NCI-H1436 (cell line): Measurements from ENCODE around the gene RIBC2.
"Not testable (repeated sequence)": the region's sequence is repeated elsewhere in the genome, so short reads cannot be mapped to it uniquely, and the experiment has no call there.

Source experiments
- DNase-seq: peaks from one replicate; lab custom pipeline; 2025; lab: John Stamatoyannopoulos, UW

The RIBC2 gene

DNA sequence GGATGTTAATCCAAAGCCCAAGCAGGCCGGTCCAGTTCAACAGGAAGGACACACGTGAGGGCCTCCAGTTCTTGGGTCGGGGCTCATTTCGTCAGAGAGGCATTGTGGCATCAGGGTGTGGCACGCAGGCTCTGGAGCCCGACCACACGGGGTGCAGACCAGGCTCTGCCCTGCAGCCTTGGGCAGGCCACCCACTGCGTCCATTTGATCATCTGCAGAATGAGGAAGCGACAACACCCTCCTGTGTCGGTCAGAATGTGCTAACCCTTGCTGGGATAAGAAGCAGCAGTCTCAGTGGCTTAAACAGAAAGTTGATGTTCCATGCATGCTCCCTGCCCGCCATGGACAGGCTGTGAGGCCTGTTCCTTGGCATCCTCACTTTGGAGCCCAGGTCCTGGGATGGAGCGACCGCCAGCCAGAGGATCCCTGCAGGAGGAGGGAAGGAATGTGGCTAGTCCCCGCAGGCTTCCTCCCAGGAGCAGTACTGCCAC is 10.8 kb downstream of the RIBC2 start:
- no peak for DNase-seq

DNA sequence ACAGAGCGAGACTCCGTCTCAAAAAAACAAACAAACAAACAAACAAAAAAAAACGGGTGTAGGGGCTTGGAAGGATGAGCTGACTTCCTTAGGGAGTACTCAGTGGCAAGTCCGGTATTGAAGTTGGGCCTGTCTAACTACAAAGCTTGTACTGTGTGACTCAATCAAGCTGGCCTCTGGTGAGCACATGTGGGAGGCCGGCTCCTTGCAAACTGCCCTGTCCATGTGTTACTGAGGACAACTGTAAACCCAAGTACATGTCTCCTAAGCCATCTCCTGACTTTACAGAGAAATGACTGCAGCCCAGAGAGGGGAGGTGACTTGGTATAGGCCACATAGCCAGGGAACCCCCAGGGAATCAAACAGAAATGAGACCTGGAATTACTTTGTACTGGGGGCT is 11.6 kb downstream of the RIBC2 start:
- DNase-seq = no peak

DNA sequence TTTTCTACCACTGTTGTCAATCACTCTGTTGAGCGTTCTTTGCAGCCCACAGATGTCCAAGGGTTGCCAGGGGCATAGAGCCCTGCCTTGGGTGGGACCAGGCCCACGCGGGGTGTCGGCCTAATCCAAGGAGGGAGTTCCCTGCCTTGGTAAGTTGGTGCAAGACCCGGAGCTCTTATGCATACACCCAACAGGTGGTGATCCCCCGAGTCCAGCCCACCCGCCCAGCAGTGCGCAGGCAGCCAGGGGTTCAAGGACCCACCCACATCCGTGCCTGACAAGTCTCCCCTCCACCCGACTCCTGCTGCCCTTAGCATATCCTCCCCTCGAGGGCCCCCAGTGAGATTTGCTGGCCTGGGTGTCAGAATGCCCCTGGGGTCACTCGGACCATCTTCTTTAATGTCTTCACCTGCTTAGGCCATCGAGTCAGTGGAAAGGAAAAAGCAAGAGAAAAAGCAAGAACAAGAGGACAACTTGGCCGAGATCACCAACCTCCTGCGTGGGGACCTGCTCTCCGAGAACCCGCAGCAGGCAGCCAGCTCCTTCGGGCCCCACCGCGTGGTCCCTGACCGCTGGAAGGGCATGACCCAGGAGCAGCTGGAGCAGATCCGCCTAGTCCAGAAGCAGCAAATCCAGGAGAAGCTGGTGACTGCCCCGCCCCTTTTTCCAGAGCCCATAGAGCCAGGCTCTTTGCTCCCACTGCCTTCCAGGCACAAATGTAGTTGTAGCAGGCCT is 12.2 kb downstream of the RIBC2 start:
- no peak for DNase-seq

DNA sequence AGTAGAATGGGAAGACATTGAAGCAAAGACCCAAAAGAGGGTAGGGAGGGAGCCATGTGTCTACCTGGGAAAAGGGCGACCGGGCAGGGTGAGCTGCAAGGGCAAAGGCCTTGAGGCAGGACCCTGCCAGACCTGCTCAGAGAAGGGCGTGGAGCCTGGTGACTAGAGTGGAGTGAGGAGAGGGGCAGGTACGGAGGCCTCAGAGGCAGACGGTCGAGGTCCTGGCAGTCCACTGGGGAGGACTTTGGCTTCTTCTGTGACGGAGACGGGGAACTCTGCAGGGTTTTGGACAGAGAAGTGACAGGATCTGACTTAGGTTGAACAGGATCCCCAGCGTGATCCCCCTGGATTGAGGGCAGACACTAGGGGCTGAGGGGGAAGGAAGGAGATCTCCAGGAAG is 12.9 kb downstream of the RIBC2 start:
- DNase-seq = no peak

DNA sequence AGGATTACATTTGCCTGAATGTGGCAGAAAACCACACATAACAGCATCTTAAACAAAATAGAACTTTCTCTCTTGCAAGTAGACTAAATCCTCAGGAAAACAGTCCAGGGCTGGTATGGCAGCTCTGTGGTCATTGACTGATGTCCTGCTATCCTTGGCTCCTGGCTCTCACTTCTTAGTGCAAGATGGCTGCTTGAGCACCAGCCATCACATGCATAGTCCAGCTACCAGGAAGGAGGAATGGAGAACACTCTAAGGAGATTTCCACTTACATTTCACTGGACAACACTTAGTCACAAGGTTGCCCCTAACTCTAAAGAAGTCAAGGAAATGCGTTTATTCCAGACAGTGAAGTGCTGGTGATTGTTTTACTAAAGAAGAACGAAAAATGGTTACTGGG is 13.6 kb downstream of the RIBC2 start:
- no peak for DNase-seq

DNA sequence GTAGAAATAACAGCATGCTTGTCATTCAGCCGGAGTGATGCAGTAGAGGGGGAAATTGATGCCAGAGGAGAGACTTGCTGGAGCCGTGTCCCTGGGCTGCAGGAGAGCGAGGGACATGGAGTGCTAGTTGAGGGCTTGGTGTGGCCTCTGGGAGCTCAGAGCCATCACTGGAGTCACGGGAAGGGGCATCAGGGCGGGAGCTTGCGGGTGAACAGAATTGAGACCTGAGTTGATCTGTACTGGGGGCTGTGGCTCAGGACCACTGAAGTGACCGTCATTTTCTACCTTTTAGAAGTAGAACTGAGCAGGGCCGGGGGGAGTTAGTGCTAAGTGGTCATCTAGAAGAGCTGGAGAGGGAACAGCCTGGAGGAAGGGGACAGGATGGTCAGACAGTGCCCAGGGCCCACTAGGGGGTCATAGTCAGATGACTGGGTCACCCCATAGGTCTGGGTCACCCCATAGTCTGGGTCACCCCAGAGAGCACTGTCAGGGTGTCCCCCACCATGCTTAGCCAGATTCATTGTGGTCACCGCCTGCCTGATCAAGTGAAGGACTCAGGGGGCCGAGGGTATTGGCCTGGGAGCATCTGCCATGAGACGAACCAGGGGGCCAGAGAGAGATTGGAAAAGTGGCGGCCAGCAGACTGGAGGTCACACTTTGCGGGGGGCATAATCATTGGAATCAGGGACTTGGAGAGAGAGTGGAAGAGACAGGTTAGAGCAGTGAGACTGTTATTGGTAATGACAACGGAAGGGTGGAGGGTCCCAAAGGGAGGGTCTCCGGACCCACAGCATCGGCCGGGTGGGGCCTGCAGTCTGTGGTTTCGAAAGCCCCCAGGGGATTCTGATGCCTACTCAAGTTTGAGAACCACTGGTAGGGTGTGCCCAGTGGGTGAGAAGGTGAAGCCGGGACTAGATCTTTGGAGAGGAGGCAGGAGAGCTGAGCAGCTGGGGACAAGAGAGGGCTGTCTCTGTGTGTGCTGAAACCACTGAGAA is 15.2 kb downstream of the RIBC2 start:
- no peak for DNase-seq

DNA sequence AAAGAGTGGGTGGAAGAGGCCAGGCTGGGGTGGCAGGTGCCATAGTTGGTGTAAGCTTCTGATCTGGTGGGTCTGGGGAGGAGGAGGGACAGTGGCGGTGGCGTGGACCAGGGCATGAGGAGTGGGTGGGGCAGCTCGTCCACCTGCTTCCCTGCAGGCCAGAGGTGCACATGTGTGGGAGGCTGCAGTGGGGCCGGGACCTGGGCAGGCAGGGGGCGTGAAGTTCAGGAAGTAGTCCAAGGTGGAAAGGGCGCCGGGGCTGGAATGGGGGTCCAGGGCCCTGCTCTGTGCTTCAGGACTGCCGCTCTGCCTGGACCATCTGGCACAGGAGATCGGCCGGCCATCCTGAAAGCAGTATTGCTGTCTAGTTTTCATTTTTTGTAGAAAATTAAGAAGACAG is 15.9 kb downstream of the RIBC2 start:
- DNase-seq = no peak

DNA sequence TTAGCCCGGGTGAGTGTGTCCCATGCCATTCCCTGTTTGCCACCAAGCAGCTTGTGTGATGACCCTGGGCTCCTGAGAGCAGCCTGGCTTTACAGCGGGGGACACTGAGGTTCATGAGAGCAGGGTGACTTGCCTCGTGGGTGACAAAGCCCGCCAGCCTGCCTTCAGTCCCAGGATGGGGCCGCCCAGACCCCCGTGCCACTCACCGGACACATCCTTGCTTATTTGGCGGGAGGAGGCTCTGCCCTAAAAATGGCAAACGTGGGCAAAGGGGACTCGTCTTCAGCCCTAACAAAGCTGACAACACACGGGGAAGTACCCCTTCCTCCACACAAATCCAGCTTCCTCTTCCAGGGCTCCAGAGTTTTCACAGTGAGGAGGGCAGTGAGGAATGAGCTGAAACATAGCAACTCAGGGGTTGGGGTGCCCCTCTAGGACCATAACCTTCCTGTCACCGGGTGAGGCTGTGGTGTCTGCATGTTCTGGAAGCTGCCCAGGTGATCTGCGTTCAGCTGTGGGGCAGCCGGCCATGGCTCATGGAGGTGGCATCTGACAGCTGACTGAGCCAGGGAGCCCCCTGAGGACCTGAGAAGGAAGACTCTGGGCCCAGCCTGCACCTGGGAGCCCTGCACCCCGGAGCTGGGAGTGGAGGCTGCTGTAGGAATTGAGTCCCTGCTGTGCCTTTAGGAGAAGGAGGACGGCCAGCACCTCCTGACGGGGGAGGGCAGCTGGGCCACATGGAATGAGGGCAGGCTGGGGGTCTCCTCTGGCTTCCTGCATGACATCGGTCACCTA is 16.7 kb downstream of the RIBC2 start:
- no peak for DNase-seq

DNA sequence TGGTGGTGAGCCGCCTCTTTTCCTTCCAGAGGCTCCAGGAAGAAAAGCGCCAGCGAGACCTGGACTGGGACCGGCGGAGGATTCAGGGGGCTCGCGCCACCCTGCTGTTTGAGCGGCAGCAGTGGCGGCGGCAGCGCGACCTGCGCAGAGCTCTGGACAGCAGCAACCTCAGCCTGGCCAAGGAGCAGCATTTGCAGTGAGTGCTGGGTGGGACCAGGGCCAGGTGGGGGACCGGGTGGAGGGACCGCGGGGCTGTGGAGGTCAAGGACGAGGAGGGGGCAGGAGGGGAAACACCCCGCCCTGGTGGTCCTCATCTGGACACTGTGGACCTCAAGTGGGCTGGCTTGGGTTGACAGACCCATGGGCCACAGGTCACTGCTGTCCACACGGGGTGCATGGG is 17.4 kb downstream of the RIBC2 start:
- no peak for DNase-seq

DNA sequence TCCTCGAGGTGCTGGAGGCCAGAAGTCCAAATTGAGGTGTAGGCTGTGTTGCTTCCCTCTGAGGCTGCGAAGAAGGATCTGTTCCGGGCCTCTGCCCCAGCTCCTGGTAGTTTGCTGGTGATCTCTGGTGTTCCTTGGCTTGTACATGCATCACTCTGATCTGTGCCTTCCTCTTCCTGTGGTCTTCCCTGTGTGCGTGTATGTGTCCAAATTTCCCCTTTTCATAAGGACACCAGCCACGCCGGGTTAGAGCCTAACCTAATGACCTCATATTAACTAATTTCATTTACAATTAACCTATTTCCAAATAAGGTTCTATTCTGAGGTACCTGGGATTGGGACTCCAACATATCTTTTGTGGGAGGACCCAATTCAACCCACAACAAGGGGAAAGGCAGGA is 21.5 kb downstream of the RIBC2 start:
- DNase-seq = no peak

DNA sequence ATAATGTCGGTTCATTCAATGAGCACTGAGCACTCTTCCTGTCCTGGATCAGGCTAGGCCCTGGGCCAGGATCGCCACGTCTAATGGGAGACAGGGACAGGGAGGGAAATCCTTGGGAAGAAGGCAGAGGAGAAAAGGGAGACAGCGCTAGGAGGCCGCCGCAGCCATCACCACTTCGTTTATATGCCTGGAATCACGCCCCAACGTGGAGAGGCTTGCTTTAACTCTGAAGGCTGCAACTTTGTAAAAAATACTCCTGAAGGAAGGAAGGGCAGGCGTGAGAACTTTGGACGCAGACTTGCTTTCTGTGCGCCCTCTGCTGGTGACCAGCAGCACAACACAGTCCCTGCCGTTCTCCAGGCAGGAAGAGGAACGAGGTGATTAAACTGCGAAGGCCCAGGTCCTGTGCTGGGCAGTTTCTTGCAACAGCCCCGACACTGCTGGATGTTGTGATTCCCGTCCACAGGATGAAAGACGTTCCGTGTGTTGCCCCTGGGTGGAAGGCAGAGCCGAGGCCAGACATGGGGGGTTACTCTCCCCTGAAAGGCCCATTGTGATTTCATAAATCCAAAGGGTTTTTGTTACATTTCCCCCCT is 22.1 kb downstream of the RIBC2 start:
- peak; percentile 72 for DNase-seq

DNA sequence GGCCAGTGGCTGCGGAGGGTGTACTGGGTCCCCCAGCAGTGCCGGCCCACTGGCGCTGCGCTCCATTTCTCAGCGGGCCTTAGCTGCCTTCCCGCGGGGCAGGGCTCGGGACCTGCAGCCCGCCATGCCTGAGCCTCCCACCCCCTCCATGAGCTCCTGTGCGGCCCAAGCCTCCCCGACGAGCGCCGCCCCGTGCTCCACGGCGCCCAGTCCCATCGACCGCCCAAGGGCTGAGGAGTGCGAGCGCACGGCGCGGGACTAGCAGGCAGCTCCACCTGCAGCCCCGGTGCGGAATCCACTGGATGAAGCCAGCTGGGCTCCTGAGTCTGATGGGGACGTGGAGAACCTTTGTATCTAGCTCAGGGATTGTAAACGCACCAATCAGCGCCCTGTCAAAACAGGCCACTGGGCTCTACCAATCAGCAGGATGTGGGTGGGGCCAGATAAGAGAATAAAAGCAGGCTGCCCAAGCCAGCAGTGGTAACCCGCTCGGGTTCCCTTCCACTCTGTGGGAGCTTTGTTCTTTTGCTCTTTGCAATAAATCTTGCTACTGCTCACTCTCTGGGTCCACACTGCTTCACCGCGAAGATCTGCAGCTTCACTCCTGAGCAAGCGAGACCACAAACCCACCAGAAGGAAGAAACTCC is 23.5 kb downstream of the RIBC2 start:
- DNase-seq = not testable (repeated sequence)

DNA sequence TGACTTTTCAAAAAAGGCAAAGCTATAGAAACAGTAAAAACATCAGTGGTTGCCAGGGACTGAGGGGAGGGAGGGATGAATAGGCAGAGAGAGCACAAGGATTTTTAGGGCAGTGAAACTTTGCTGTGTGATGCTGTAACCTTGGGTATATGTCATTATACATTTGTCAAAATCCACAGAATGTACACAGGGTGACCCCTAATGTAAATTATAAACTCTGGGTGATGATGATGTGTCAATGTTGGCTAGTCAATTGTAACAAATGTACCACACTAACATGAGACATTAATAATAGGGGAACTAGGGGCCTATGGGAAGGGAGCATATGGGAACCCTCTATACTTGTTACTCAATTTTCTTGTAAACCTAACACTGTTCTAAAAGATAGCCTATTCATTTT is 24.8 kb downstream of the RIBC2 start:
- no peak for DNase-seq

DNA sequence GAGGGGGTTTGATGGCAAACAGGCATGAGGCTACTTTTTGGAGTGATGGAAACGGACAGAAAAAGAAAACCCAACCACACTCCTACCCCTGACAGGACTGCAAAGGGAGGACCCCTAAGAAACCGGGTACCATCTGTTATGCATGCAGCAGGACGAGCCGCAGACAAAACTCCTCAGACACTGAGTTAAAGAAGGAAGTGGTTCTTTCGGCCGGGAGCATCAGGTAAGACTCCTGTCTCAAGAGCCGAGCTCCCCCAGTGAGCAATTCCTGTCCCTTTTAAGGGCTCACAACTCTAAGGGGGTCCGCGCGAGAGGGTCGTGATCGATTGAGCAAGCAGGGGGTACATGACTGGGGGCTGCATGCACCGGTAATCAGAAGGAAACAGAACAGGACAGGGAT is 27.2 kb downstream of the RIBC2 start:
- DNase-seq = not testable (repeated sequence)

DNA sequence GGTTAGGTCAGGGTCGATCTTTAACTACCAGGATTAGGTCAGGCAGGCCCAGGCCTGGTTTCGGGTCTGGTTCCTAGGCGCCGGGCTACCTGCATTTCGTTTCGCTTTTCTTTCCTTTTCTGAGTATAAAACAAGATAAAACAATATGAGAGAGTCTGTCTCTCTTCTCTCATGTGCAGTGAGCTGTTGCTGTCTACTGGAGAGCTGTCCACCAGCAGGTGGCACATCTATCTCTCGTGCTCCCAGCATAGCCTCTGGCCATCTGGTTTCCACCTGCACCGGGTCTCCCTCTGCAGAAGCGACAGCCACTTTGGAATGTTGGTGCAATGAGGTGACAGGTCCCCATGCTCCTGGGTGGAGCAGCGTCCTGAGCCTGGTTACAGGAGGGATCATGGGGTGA is 27.6 kb downstream of the RIBC2 start:
- peak; percentile 15 for DNase-seq

DNA sequence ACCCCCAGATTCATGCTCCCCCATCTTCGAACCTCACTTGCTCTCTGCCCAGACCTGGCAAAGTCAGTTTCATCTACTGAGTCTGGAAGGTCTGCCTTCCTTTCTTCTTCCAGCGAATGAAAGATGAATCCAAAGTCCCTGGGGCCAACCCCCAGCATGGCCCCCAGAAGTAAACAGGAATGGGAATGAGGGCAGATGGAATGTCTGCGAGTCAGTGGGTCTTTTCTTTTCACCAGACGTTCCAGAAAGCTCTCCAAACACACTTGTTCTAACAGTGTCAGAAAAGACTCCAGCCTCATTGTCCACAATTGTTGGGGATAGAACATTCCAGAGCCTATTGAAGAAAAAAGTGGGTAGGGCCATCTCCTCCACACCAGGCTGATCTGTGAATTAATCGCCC is 28.6 kb downstream of the RIBC2 start:
- no peak for DNase-seq

DNA sequence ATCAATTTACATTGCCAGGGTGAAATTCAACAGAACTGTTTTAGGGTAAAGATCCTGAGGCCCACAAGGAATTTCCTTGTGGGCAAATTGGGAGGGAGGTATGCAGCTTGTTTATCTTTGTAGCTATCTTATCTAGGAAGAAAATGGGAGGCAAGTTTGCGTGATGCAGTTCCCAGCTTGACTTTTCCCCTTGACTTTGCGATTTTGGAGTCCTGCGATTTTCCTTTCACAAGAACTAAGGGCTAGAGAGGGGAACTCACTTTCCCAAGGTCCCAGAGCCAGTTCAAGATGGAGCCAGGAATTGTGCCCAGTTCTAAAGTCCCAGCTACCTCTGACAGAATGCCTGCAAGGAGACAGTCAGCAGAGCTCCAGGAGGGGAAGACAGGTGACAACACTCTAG is 30.7 kb downstream of the RIBC2 start:
- no peak for DNase-seq

DNA sequence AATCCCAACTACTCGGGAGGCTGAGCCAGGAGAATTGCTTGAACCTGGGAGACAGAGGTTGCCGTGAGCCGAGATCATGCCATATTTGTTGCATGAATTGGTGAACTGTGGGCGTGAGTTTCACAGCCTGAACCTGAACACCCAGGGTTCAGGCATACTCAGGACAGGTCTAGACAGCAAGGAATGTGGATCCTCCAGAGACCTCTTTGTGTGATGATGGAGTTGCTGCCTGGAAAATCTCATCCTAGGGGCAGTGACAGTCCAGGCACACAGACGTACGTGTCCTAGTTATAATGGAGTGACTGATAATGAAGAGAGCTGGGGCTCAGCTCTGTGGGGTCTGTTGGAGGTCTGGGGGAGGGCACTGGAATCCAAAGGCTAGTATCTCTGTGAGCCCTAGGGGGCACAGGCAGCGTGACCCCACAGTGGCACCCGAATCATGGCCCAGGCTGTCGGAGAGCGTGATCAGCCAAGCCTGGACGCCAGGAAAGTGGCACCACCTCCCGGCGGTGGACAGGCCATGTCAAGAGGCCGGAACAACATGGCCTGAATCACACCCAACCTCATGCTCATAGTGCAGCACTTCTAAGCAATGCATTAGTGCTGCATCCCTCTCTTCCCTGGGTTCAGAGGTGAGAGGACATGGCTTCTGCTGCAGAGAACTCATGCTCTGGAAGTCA is 31.7 kb downstream of the RIBC2 start:
- no peak for DNase-seq

DNA sequence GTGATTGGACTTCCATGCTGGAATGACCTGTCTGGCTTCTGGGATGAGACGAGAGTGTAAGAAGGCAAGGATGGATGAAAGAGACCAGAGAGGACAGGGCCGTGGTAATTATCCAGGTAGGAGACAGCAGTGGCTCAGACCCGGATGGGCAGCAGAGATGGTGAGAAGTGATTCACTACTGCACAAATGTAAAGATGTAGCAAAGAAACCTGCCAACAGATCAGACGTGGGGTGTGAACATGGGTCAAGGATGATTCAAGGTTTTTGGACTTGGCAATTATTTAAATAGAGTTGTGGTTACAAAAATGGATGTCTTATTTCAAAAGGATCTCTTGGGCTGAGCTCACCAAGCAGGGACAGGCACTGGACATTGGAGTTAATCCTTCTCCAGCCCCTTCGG is 32.7 kb downstream of the RIBC2 start:
- no peak for DNase-seq

DNA sequence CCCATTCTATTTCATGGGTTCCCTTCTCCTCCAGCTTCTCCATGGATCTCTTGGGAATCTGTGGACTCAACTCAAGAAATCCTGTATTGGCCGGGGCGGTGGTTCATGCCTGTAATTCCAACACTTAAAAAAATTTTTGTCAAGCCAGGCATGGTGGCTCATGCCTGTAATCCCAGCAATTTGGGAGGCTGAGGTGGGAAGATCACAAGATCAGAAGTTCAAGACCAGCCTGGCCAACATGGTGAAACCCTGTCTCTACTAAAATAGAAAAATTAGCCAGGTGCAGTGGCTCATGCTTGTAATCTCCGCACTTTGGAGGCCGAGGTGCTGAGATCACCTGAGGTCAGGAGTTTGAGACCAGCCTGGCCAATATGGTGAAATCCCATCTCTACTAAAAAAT is 34.1 kb downstream of the RIBC2 start:
- DNase-seq = not testable (repeated sequence)

DNA sequence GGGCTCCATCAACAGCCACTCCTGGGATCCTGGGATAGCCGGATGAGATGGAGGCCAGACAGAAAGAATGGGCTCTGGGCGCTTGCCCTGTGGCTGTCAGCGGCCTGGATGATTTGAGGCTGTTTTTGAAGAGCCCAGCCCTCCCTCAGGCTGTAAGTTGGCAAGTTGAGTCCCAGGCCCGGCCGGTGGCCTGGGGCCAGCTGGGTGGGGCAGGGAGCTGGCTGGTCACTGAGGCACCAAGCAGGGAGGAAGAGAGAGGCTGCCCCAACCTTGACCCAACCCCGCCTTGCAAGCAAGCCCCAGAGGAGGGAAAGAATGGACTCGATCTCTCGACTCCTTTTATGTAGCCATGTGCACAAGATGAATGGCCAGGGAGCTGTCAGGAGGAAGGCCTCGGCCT is 34.9 kb downstream of the RIBC2 start:
- DNase-seq = no peak
